Measurements from ENCODE around the gene LARGE2. TPM values are rescaled to one million over a fixed set of nuclear protein-coding genes. Genes with fewer than 3 reads are reported as not detected.

LARGE2 gene
- total RNA-seq, 1 experiment from 2014 or later = 67.6 TPM

GRCh38 chr11:45937916-45938315, 15.5 kb downstream of the LARGE2 start (continued):
- no peak for TF ChIP-seq ELF1 (IDR thresholded peaks at IDR 0.05; ENCODE audit: borderline replicate concordance, low read depth)
- TF ChIP-seq POLR2A (IDR thresholded peaks at IDR 0.05; ENCODE audit: borderline replicate concordance, extremely low read depth, insufficient read depth, insufficient read length) = no peak

GRCh38 chr11:45939836-45940235, 17.4 kb downstream of the LARGE2 start:
- ChIA-PET RAD21 (ENCODE audit: low non-redundant PET in 1 of 2, low total read pairs in 2 of 2, uncharacterized antibody in 2 of 2, unreplicated experiment in 2 of 2) (no interaction called here), CTCF (interaction anchor here (1.0 kb wide), 1 partner anchor 25 kb away, joined by 3 read pairs; no protein-coding TSS in a partner anchor), POLR2A (no interaction called here)
- H3K4me2 ChIP-seq (ENCODE audit: low read length) = no peak overlapping the region
- no peaks in the 10 kb centered on the region for H3K27me3 ChIP-seq (ENCODE audit: insufficient read depth, low read length)
- no peak overlapping the region for H2AFZ ChIP-seq (ENCODE audit: low read depth, low read length, poor library complexity, severe bottlenecking)
- H4K20me1 ChIP-seq (ENCODE audit: insufficient read depth) = no peaks in the 10 kb centered on the region
- DNase-seq (ENCODE audit: low read depth, low spot score) (no peak), ATAC-seq (no peak)
- H3K4me3 ChIP-seq (replicated peaks in 1 of 2; ENCODE audit: low read depth in 1 of 2, low read length in 2 of 2) = no peak overlapping the region
- no TSS peak for BruUV-seq (replicated peaks)
- no peaks in the 10 kb centered on the region for H3K79me2 ChIP-seq (ENCODE audit: insufficient read depth, low read length)
- H3K27ac ChIP-seq (ENCODE audit: low read depth, low read length) = no peak overlapping the region
- no peak for TF ChIP-seq POLR2A (IDR thresholded peaks at IDR 0.05; ENCODE audit: borderline replicate concordance, extremely low read depth, insufficient read depth, insufficient read length)
- no peak for TF ChIP-seq EZH2phosphoT487 (IDR thresholded peaks at IDR 0.05; ENCODE audit: borderline replicate concordance)
- TF ChIP-seq SP1 (IDR thresholded peaks at IDR 0.05; ENCODE audit: low read depth) = no peak
- no peak for TF ChIP-seq SRF (IDR thresholded peaks at IDR 0.05; ENCODE audit: low read depth)
- TF ChIP-seq CEBPB (IDR thresholded peaks at IDR 0.05; ENCODE audit: low read depth) = no peak
- no peak for TF ChIP-seq ZFX (IDR thresholded peaks at IDR 0.05)
- intact Hi-C loops (cut with micrococcal nuclease) = no loop called here
- no peak overlapping the region for H3K9ac ChIP-seq (ENCODE audit: low read length)
- no peaks in the 10 kb centered on the region for H3K4me1 ChIP-seq (ENCODE audit: control insufficient read depth in 1 of 2, insufficient read depth in 2 of 2, low read length in 2 of 2)
- no peaks in the 10 kb centered on the region; a peak in 1 of 4 replicates for H3K36me3 ChIP-seq (ENCODE audit: control insufficient read depth in 1 of 2, insufficient read depth in 2 of 2, low read length in 2 of 2)
- no peaks in the 10 kb centered on the region for H3K9me2 ChIP-seq (ENCODE audit: insufficient read depth)
- no peaks in the 10 kb centered on the region for H3K9me3 ChIP-seq (ENCODE audit: control insufficient read depth in 1 of 2, insufficient read depth in 1 of 2, low read depth in 1 of 2, low read length in 2 of 2)

GRCh38 chr11:45941285-45941684, 18.8 kb downstream of the LARGE2 start:
- Histone ChIP-seq H2AFZ (ENCODE audit: low read depth, low read length, poor library complexity, severe bottlenecking) (no peak overlapping the region), H4K20me1 (ENCODE audit: insufficient read depth) (no peaks in the 10 kb centered on the region), H3K9me2 (ENCODE audit: insufficient read depth) (no peaks in the 10 kb centered on the region), H3K79me2 (ENCODE audit: insufficient read depth, low read length) (no peaks in the 10 kb centered on the region), H3K27me3 (ENCODE audit: insufficient read depth, low read length) (no peaks in the 10 kb centered on the region), H3K4me2 (ENCODE audit: low read length) (no peak overlapping the region), H3K9me3 (ENCODE audit: control insufficient read depth in 1 of 2, insufficient read depth in 1 of 2, low read depth in 1 of 2, low read length in 2 of 2) (no peaks in the 10 kb centered on the region), H3K36me3 (ENCODE audit: control insufficient read depth in 1 of 2, insufficient read depth in 2 of 2, low read length in 2 of 2) (peaks cover 0 to 3% of the 10 kb centered on the region in 2 experiments; a peak in 1 of 4 replicates), H3K4me3 (replicated peaks in 1 of 2; ENCODE audit: low read depth in 1 of 2, low read length in 2 of 2) (no peak overlapping the region), H3K27ac (ENCODE audit: low read depth, low read length) (no peak overlapping the region), H3K9ac (ENCODE audit: low read length) (no peak overlapping the region), H3K4me1 (ENCODE audit: control insufficient read depth in 1 of 2, insufficient read depth in 2 of 2, low read length in 2 of 2) (no peaks in the 10 kb centered on the region)
- ATAC-seq (no peak), DNase-seq (ENCODE audit: low read depth, low spot score) (no peak)
- TF ChIP-seq ELF1 (IDR thresholded peaks at IDR 0.05; ENCODE audit: borderline replicate concordance, low read depth) (no peak), REST (IDR thresholded peaks at IDR 0.05; ENCODE audit: low read depth) (no peak)
- ChIA-PET POLR2A (no interaction called here), CTCF (interaction anchor here (1.2 kb wide), 1 partner anchor 24 kb away, joined by 5 read pairs; no protein-coding TSS in a partner anchor), RAD21 (ENCODE audit: low non-redundant PET in 1 of 2, low total read pairs in 2 of 2, uncharacterized antibody in 2 of 2, unreplicated experiment in 2 of 2) (no interaction called here)
- intact Hi-C loops (cut with micrococcal nuclease) = no loop called here
- BruUV-seq (replicated peaks) = no TSS peak

Data from HCT116 (cell line).